Activated CD4-positive, alpha-beta T cell treated with anti-CD3 and anti-CD28 coated beads, Interleukin-2, amount 10 ng/mL, durations not matched to agents 7 days and 5 days (primary cell): ENCODE measurements around the gene CSNK1G2. TPM values are rescaled to one million over a fixed set of nuclear protein-coding genes. Genes with fewer than 3 reads are reported as not detected.
A peak's percentile ranks its signal among the peaks of the same experiment; 100 is the strongest.

Source experiments
- CTCF ChIA-PET: fragments of 350-600 bp; sonication (Branson Sonifier 250); formaldehyde crosslinking; loops from one replicate; lab custom pipeline; 2021; ENCODE audit warnings: antibody characterized with exemption; lab: Charles Lee
- POLR2A ChIA-PET: fragments of 350-600 bp; sonication (Branson Sonifier 250); formaldehyde crosslinking; loops from one replicate; lab custom pipeline; 2021; ENCODE audit warnings: antibody characterized with exemption; lab: Charles Lee
- DNase-seq: peaks from one replicate; pipeline ENCODE4 v3.0.0-alpha.2; 2020
- H3K27ac Mint-ChIP-seq: one replicate; pipeline ENCODE4 v1.8.0; 2021; ENCODE audit warnings: mild to moderate bottlenecking, moderate library complexity, mixed read lengths
- H3K27me3 Mint-ChIP-seq: one replicate; pipeline ENCODE4 v1.8.0; 2021; ENCODE audit warnings: mixed read lengths
- H3K36me3 Mint-ChIP-seq: one replicate; pipeline ENCODE4 v1.8.0; 2021; ENCODE audit warnings: low read depth, mixed read lengths
- H3K4me1 Mint-ChIP-seq: one replicate; pipeline ENCODE4 v1.8.0; 2021; ENCODE audit warnings: mixed read lengths
- H3K4me3 Mint-ChIP-seq: one replicate; pipeline ENCODE4 v1.8.0; 2021; ENCODE audit warnings: mild to moderate bottlenecking, moderate library complexity, mixed read lengths
- H3K9me3 Mint-ChIP-seq: one replicate; pipeline ENCODE4 v1.8.0; 2021; ENCODE audit warnings: mixed read lengths
- total RNA-seq, 2 experiments: library from RNA; stranded (reverse); gene quantifications; one replicate each; pipeline ENCODE4 v1.2.3, GENCODE V29; 2021

CSNK1G2 gene
- 100 to 1,000 TPM; 112 to 119 TPM for total RNA-seq

- Mint-ChIP-seq H3K9me3 (no peaks in the 10 kb centered on the region), H3K4me1 (peaks cover 42% of the 10 kb centered on the region), H3K36me3 (peaks cover 14% of the 10 kb centered on the region), H3K4me3 (peak within 1 kb of the TSS; percentile 99), H3K27me3 (no peaks in the 10 kb centered on the region), H3K27ac (peak within 1 kb of the TSS; percentile 97)
- DNase-seq = no peak
- POLR2A ChIA-PET = no interaction called here
- CTCF ChIA-PET = interaction anchor here (0.6 to 1.8 kb wide), 5 partner anchors 11 to 394 kb away, joined by 3 to 4 read pairs (median 3); no protein-coding TSS in a partner anchor
Observed at GRCh38 chr19:1941146-1942077, at the start of gene CSNK1G2. Gene CSNK1G2 (plus strand): TSS chr19:1941172. CDS start chr19:1969773, 28,601 bp downstream.

DNA sequence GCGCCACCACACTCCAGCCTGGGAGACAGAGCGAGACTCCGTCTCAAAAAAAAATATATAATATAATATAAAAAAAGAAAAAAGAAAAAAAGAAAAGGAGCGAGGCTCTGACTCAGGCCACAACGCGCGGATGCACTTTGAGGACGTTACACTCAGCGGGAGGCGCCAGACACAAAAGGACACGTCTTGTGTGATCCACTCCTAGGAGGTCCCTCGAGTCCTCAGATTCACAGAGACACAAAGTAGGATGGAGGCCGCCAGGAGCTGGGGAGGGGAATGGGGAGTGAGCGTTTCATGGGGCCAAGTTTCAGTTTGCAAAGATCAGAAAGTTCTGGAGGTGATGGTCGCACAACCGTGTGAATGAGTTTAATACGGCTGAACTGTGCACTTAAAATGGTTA, 47.2 kb upstream of the CSNK1G2 start:
- no peaks in the 10 kb centered on the region for H3K9me3 Mint-ChIP-seq
- no peak overlapping the region for H3K4me3 Mint-ChIP-seq
- DNase-seq = no peak
- H3K27me3 Mint-ChIP-seq = no peaks in the 10 kb centered on the region
- CTCF ChIA-PET = interaction anchor here (0.6 kb wide), 1 partner anchor 692 kb away, joined by 3 read pairs; no protein-coding TSS in a partner anchor
- H3K27ac Mint-ChIP-seq = peak overlapping the region; percentile 33
- POLR2A ChIA-PET = no interaction called here
- peaks cover 54% of the 10 kb centered on the region for H3K4me1 Mint-ChIP-seq
- H3K36me3 Mint-ChIP-seq = no peaks in the 10 kb centered on the region

GRCh38 chr19:1896508-1896907, 44.5 kb upstream of the CSNK1G2 start:
- Mint-ChIP-seq H3K4me1 (peaks cover 52% of the 10 kb centered on the region), H3K36me3 (no peaks in the 10 kb centered on the region), H3K4me3 (peak overlapping the region; percentile 87), H3K27me3 (no peaks in the 10 kb centered on the region), H3K9me3 (no peaks in the 10 kb centered on the region), H3K27ac (peak overlapping the region; percentile 100)
- POLR2A ChIA-PET = no interaction called here
- CTCF ChIA-PET = interaction anchor here (0.6 to 2.7 kb wide), 8 partner anchors 9 to 339 kb away, joined by 3 to 15 read pairs (median 4); no protein-coding TSS in a partner anchor
- DNase-seq = no peak

DNA sequence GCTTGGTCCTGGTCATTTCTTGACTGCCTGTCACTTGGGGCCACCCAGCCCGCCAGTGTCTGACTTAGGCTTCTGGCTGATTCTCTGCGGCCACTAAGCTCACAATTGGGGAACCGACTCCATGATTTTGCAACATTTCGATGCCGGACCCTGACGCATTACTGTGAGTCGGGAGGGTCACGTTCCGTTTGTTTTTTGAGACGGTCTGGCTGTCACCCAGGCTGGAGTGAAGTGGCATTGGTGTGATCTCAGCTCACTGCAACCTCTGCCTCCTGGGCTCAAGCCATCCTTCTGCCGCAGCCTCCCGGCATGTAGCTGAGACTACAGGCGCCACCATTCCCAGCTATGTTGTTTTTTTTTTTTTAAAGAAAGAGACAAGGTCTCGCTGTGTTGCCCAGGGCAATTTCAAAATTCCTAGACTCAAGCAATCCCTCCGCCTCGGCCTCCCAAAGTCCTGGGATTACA, 39.0 kb upstream of the CSNK1G2 start:
- ChIA-PET POLR2A (interaction anchor here (0.6 kb wide), 1 partner anchor 16 kb away, joined by 3 read pairs; the partner anchor contains the start of gene ABHD17A), CTCF (interaction anchor here (0.9 kb wide), 1 partner anchor 44 kb away, joined by 3 read pairs; no protein-coding TSS in a partner anchor)
- Mint-ChIP-seq H3K27ac (peak overlapping the region; percentile 25), H3K4me3 (no peak overlapping the region), H3K9me3 (no peaks in the 10 kb centered on the region), H3K27me3 (no peaks in the 10 kb centered on the region), H3K36me3 (peaks cover 4% of the 10 kb centered on the region), H3K4me1 (peaks cover 51% of the 10 kb centered on the region)
- no peak for DNase-seq

GRCh38 chr19:1902923-1903322, 38.0 kb upstream of the CSNK1G2 start:
- Mint-ChIP-seq H3K27me3 (no peaks in the 10 kb centered on the region), H3K4me1 (peaks cover 45% of the 10 kb centered on the region), H3K27ac (peak overlapping the region; percentile 83), H3K4me3 (peak overlapping the region; percentile 40), H3K9me3 (no peaks in the 10 kb centered on the region), H3K36me3 (peaks cover 6% of the 10 kb centered on the region)
- POLR2A ChIA-PET = no interaction called here
- DNase-seq = no peak
- CTCF ChIA-PET = interaction anchor here (1.6 kb wide), 1 partner anchor 38 kb away, joined by 6 read pairs; no protein-coding TSS in a partner anchor

- H3K4me1 Mint-ChIP-seq = peaks cover 47% of the 10 kb centered on the region
- peak overlapping the region; percentile 83 for H3K27ac Mint-ChIP-seq
- H3K27me3 Mint-ChIP-seq = no peaks in the 10 kb centered on the region
- no peak for DNase-seq
- peak overlapping the region; percentile 81 for H3K4me3 Mint-ChIP-seq
- POLR2A ChIA-PET = no interaction called here
- CTCF ChIA-PET = interaction anchor here (1.2 kb wide), 1 partner anchor 148 kb away, joined by 4 read pairs; no protein-coding TSS in a partner anchor
- H3K9me3 Mint-ChIP-seq = no peaks in the 10 kb centered on the region
- peaks cover 6% of the 10 kb centered on the region for H3K36me3 Mint-ChIP-seq
Observed at GRCh38 chr19:1904860-1905109, 36.2 kb upstream of the CSNK1G2 start.

GRCh38 chr19:1905110-1905862, 35.7 kb upstream of the CSNK1G2 start, which contains the start of the genes ADAT3 and SCAMP4:
Gene ADAT3 (plus strand): TSS chr19:1905399. CDS start chr19:1912048, 6,649 bp downstream.
Gene SCAMP4 (plus strand): TSS chr19:1905399. CDS start chr19:1915020, 9,621 bp downstream.
- CTCF ChIA-PET = interaction anchor here (0.9 to 1.5 kb wide), 3 partner anchors 8 to 39 kb away, joined by 3 to 5 read pairs (median 4); no protein-coding TSS in a partner anchor
- H3K9me3 Mint-ChIP-seq = no peaks in the 10 kb centered on the region
- DNase-seq = peak; percentile 99
- peak within 1 kb of the TSS; percentile 88 for H3K27ac Mint-ChIP-seq
- H3K4me3 Mint-ChIP-seq = peak within 1 kb of the TSS; percentile 81
- POLR2A ChIA-PET = no interaction called here
- H3K36me3 Mint-ChIP-seq = peaks cover 7% of the 10 kb centered on the region
- H3K4me1 Mint-ChIP-seq = peaks cover 52% of the 10 kb centered on the region
- no peaks in the 10 kb centered on the region for H3K27me3 Mint-ChIP-seq

DNA sequence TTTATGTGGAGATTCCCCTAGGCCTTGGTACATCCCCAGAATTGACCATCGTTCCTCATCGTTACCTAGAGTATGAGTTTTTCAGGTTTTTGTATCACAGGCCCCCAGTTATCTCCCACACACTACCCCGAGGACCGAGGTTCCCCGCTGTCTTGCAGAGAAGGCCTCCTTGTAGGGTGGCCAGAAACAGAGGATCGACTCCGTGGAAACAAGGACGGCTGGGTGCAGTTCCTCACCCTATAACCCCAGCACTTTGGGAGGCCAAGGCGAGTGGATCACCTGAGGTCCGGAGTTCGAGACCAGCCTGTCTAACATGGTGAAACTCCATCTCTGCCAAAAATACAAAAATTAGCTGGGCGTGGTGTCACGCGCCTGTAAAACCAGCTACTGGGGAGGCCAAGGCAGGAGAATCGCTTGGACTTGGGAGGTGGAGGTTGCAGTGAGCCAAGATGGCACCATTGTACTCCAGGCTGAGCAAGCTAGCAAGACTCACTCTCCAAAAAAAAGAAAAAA, 35.1 kb upstream of the CSNK1G2 start:
- CTCF ChIA-PET = interaction anchor here (0.6 to 1.5 kb wide), 4 partner anchors 8 to 1369 kb away, joined by 3 to 5 read pairs (median 4); no protein-coding TSS in a partner anchor
- POLR2A ChIA-PET = no interaction called here
- Mint-ChIP-seq H3K27ac (peak overlapping the region; percentile 88), H3K36me3 (peaks cover 8% of the 10 kb centered on the region), H3K4me3 (peak overlapping the region; percentile 81), H3K27me3 (no peaks in the 10 kb centered on the region), H3K4me1 (peaks cover 53% of the 10 kb centered on the region), H3K9me3 (no peaks in the 10 kb centered on the region)
- DNase-seq = no peak

DNA sequence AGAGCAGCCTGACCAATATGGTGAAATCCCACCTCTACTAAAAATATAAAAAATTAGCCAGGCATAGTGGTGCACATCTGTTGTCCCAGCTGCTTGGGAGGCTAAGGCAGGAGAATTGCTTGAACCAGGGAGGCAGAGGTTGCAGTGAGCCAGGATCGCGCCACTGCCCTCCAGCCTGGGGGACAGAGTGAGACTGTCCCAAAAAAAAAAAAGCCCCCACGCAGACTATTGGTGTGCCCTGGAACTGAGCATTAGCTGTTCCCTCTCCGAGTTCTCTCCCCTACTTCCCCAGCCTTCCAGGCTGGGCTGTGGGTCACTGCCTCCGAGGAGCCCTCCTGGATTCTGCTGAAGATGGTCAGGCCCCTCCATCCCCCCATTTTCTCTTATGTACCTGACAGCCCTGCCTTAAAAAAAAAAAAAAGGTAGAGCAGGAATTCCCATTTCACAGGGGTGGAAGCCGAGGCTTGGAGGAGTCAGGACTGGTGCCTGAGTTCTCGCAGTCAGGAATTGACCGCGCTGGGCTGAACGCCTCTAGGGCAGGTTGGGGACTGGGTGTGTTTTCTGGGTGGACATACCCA, 33.9 kb upstream of the CSNK1G2 start:
- Mint-ChIP-seq H3K4me3 (peak overlapping the region; percentile 17), H3K9me3 (no peaks in the 10 kb centered on the region), H3K4me1 (peaks cover 51% of the 10 kb centered on the region), H3K27me3 (no peaks in the 10 kb centered on the region), H3K27ac (peak overlapping the region; percentile 31), H3K36me3 (peaks cover 8% of the 10 kb centered on the region)
- POLR2A ChIA-PET = no interaction called here
- no peak for DNase-seq
- CTCF ChIA-PET = interaction anchor here (1.0 kb wide), 1 partner anchor 14 kb away, joined by 3 read pairs; no protein-coding TSS in a partner anchor

- CTCF ChIA-PET = interaction anchor here (1.0 kb wide), 1 partner anchor 13 kb away, joined by 3 read pairs; no protein-coding TSS in a partner anchor
- peaks cover 49% of the 10 kb centered on the region for H3K4me1 Mint-ChIP-seq
- POLR2A ChIA-PET = no interaction called here
Observed at GRCh38 chr19:1907563-1908363, 33.2 kb upstream of the CSNK1G2 start.

DNA sequence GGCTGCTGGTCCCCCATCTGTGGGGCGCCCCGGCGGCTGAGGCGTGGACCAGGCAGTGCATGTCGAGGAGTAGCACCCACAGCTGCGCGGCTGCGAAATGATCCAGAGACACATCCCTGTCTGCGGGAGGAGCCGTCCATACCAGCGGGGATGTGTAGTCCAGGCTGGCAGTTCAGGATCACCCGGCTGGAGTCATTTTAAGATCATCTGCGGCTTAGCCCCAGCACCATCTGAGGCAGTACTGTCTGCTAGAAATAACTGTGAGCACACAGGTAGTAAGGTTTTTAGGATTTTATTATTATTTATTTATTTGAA, 32.7 kb upstream of the CSNK1G2 start:
- Mint-ChIP-seq H3K27me3 (no peaks in the 10 kb centered on the region), H3K36me3 (peaks cover 13% of the 10 kb centered on the region), H3K9me3 (no peaks in the 10 kb centered on the region), H3K4me1 (peaks cover 44% of the 10 kb centered on the region), H3K27ac (no peak overlapping the region), H3K4me3 (no peak overlapping the region)
- POLR2A ChIA-PET = no interaction called here
- CTCF ChIA-PET = interaction anchor here (1.2 to 1.7 kb wide), 2 partner anchors 11 kb away, joined by 4 to 7 read pairs; no protein-coding TSS in a partner anchor
- DNase-seq = no peak

More at GRCh38 chr19:1907563-1908363, 33.2 kb upstream of the CSNK1G2 start:
- DNase-seq = no peak
- no peak overlapping the region for H3K27ac Mint-ChIP-seq
- H3K36me3 Mint-ChIP-seq = peaks cover 9% of the 10 kb centered on the region
- H3K9me3 Mint-ChIP-seq = no peaks in the 10 kb centered on the region
- no peaks in the 10 kb centered on the region for H3K27me3 Mint-ChIP-seq
- no peak overlapping the region for H3K4me3 Mint-ChIP-seq
